SK-N-SH (cell line): ENCODE results near the gene LOXHD1.

Experiments used
- CHD2 ChIP-seq: fragments of 150-350 bp; IDR thresholded peaks from 2 replicates; pipeline ENCODE4 v1.6.1; 2018; ENCODE audit warnings: low read length; ENCODE audit not compliant: partially characterized antibody
- EP300 ChIP-seq, 2 experiments: IDR thresholded peaks; 2 replicates each; pipeline versions ENCODE4 v1.4.0 to v1.6.1; 2012; ENCODE audit warnings: borderline replicate concordance in 1 of 2, low read depth in 1 of 2, low read length in 1 of 2
- EZH2phosphoT487 ChIP-seq: fragments of 200-600 bp; sonication (generic); IDR thresholded peaks from 2 replicates; pipeline ENCODE4 v1.6.1; 2017; ENCODE audit warnings: low read depth, mixed run types, mild to moderate bottlenecking, antibody characterized with exemption, moderate library complexity, borderline replicate concordance
- POLR2AphosphoS5 ChIP-seq: IDR thresholded peaks from 2 replicates; pipeline ENCODE4 v1.6.1; 2012; ENCODE audit warnings: low read depth, low read length
- REST ChIP-seq: IDR thresholded peaks from 2 replicates; pipeline ENCODE4 v1.6.1; 2012; ENCODE audit warnings: mild to moderate bottlenecking, low read depth, low read length, moderate library complexity
- TAF1 ChIP-seq: IDR thresholded peaks from 2 replicates; pipeline ENCODE4 v1.6.1; 2012; ENCODE audit warnings: low read depth, mild to moderate bottlenecking, low read length, moderate library complexity, borderline replicate concordance
- USF2 ChIP-seq: fragments of 150-350 bp; IDR thresholded peaks from 2 replicates; pipeline ENCODE4 v1.6.1; 2017; ENCODE audit warnings: antibody characterized with exemption, low read length, low read depth, borderline replicate concordance
- ZBTB33 ChIP-seq: IDR thresholded peaks from 2 replicates; pipeline ENCODE4 v1.4.0; 2012; ENCODE audit warnings: low read depth, borderline replicate concordance
- TF ChIP-seq, protein P1 (sequence below): fragments of 200-600 bp; sonication (generic); IDR thresholded peaks from 2 replicates; pipeline ENCODE4 v1.6.1; 2017; ENCODE audit warnings: antibody characterized with exemption, mild to moderate bottlenecking, moderate library complexity
- TF ChIP-seq, protein P2 (sequence below): IDR thresholded peaks from 2 replicates; pipeline ENCODE4 v1.4.0; 2012; ENCODE audit warnings: low read depth

- TF ChIP-seq ZBTB33 (no peak), TAF1 (no peak), EZH2phosphoT487 (no peak), USF2 (no peak), CHD2 (no peak), POLR2AphosphoS5 (no peak), REST (no peak), EP300 (IDR thresholded peaks at IDR 0.05; ENCODE audit: borderline replicate concordance in 1 of 2, low read depth in 1 of 2, low read length in 1 of 2) (no peak)
- TF ChIP-seq, protein P1, sequence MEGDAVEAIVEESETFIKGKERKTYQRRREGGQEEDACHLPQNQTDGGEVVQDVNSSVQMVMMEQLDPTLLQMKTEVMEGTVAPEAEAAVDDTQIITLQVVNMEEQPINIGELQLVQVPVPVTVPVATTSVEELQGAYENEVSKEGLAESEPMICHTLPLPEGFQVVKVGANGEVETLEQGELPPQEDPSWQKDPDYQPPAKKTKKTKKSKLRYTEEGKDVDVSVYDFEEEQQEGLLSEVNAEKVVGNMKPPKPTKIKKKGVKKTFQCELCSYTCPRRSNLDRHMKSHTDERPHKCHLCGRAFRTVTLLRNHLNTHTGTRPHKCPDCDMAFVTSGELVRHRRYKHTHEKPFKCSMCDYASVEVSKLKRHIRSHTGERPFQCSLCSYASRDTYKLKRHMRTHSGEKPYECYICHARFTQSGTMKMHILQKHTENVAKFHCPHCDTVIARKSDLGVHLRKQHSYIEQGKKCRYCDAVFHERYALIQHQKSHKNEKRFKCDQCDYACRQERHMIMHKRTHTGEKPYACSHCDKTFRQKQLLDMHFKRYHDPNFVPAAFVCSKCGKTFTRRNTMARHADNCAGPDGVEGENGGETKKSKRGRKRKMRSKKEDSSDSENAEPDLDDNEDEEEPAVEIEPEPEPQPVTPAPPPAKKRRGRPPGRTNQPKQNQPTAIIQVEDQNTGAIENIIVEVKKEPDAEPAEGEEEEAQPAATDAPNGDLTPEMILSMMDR, result no peak
- TF ChIP-seq, protein P2, sequence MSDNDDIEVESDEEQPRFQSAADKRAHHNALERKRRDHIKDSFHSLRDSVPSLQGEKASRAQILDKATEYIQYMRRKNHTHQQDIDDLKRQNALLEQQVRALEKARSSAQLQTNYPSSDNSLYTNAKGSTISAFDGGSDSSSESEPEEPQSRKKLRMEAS, result no peak
These were observed 109.5 kb downstream of the LOXHD1 start for GRCh38 chr18:46547520-46547919.
